Vagina (tissue), 2 donors: Measurements from ENCODE around the gene TSHZ1.

Experiments used
- POLR2A ChIP-seq, 2 donors: fragments of 450-650 bp; IDR thresholded peaks; one replicate each; pipeline ENCODE4 v1.6.1; 2017; ENCODE audit warnings: antibody characterized with exemption in 2 of 2, mild to moderate bottlenecking in 2 of 2, moderate library complexity in 2 of 2
- POLR2AphosphoS5 ChIP-seq, 2 donors: sonication (generic); formaldehyde crosslinking; IDR thresholded peaks; one replicate each; pipeline ENCODE4 v1.9.0; 2017; ENCODE audit warnings: antibody characterized with exemption in 2 of 2, mild to moderate bottlenecking in 2 of 2, low read depth in 1 of 2; ENCODE audit not compliant: insufficient read depth in 1 of 2
- TF ChIP-seq, protein P1 (sequence below), 3 experiments: fragments of 450-650 bp in 2 of 3; fragments of 200-600 bp in 1 of 3; sonication (generic) in 1 of 3; IDR thresholded peaks; one replicate each; pipeline ENCODE4 v1.5.1; 2017 to 2019; ENCODE audit warnings: antibody characterized with exemption in 3 of 3, mild to moderate bottlenecking in 2 of 3, moderate library complexity in 2 of 3

- TF ChIP-seq, protein P1, sequence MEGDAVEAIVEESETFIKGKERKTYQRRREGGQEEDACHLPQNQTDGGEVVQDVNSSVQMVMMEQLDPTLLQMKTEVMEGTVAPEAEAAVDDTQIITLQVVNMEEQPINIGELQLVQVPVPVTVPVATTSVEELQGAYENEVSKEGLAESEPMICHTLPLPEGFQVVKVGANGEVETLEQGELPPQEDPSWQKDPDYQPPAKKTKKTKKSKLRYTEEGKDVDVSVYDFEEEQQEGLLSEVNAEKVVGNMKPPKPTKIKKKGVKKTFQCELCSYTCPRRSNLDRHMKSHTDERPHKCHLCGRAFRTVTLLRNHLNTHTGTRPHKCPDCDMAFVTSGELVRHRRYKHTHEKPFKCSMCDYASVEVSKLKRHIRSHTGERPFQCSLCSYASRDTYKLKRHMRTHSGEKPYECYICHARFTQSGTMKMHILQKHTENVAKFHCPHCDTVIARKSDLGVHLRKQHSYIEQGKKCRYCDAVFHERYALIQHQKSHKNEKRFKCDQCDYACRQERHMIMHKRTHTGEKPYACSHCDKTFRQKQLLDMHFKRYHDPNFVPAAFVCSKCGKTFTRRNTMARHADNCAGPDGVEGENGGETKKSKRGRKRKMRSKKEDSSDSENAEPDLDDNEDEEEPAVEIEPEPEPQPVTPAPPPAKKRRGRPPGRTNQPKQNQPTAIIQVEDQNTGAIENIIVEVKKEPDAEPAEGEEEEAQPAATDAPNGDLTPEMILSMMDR (IDR thresholded peaks at IDR 0.05): no peak
- TF ChIP-seq POLR2A (IDR thresholded peaks at IDR 0.05): no peak
- no peak for TF ChIP-seq POLR2AphosphoS5 (IDR thresholded peaks at IDR 0.05; ENCODE audit: insufficient read depth in 1 of 2, low read depth in 1 of 2)
Measured at GRCh38 chr18:75293591-75293990, 83.0 kb downstream of the TSHZ1 start.
